HepG2 (cell line): Measurements from ENCODE around the gene GPHN. TPM values are rescaled to one million over a fixed set of nuclear protein-coding genes. Genes with fewer than 3 reads are reported as not detected.
"Not testable (repeated sequence)": the region's sequence is repeated elsewhere in the genome, so short reads cannot be mapped to it uniquely, and the experiment has no call there.

Experiments used
- ATAC-seq: fragments of 200-7000 bp; cut with Tn5 transposase; 3 replicates; pipeline ENCODE4 v1.9.1; 2020; ENCODE audit warnings: mild to moderate bottlenecking, moderate library complexity
- BruUV-seq: library from RNA; stranded (reverse); fragments of 400-500 nt; replicated peaks from 2 replicates; lab custom pipeline; 2021; lab: Mats Ljungman, UMichigan
- CTCF ChIA-PET: fragments of 300-600 bp; formaldehyde crosslinking; extraction: SDS; loops from one replicate; lab custom pipeline; 2021; ENCODE audit warnings: low total read pairs, inconsistent platforms, low intra/inter-chr PET ratio; lab: Yijun Ruan, JAX
- POLR2A ChIA-PET: fragments of 350-600 bp; sonication (Branson Sonifier 250); formaldehyde crosslinking; loops from one replicate; lab custom pipeline; 2020; ENCODE audit warnings: antibody characterized with exemption, inconsistent platforms; lab: Yijun Ruan, JAX
- DNase-seq: peaks from one replicate; pipeline ENCODE4 v3.0.0-alpha.2; 2015; ENCODE audit warnings: low spot score
- FAIRE-seq: peaks from 3 replicates; lab custom pipeline; 2011; peaks lifted over from hg19 to GRCh38; lab: Jason Lieb, UNC
- H2AFZ ChIP-seq: one replicate; pipeline ENCODE4 v1.6.1; 2011; ENCODE audit warnings: low read length, inconsistent platforms
- H3K27ac ChIP-seq: fragments of 300-600 bp; 3 replicates; pipeline ENCODE4 v1.8.0; 2011; ENCODE audit warnings: mixed run types, mild to moderate bottlenecking, mixed read lengths, low read length, inconsistent platforms; ENCODE audit not compliant: insufficient read depth; ENCODE audit errors: extremely low read length
- H3K27me3 ChIP-seq, 2 experiments: fragments of 200-600 bp in 1 of 2; 2 replicates in 1 of 2; 3 replicates in 1 of 2; pipeline versions ENCODE4 v1.6.0 to v1.8.0; 2011; ENCODE audit warnings: low read length in 2 of 2, mild to moderate bottlenecking in 2 of 2, moderate library complexity in 2 of 2, inconsistent platforms in 1 of 2; ENCODE audit not compliant: insufficient read depth in 2 of 2, control insufficient read depth in 1 of 2
- H3K36me3 ChIP-seq, 2 experiments: fragments of 200-600 bp in 1 of 2; replicated peaks in 1 of 2; 2 replicates in 1 of 2; 3 replicates in 1 of 2; pipeline versions ENCODE4 v1.5.1 to v1.8.0; 2011; ENCODE audit warnings: low read length in 2 of 2, inconsistent platforms in 1 of 2; ENCODE audit not compliant: insufficient read depth in 2 of 2, control insufficient read depth in 1 of 2
- H3K4me1 ChIP-seq: 2 replicates; pipeline ENCODE4 v1.5.1; 2012; ENCODE audit warnings: low read length, inconsistent platforms; ENCODE audit not compliant: insufficient read depth
- H3K4me2 ChIP-seq: 2 replicates; pipeline ENCODE4 v1.6.0; 2011; ENCODE audit warnings: low read depth, low read length, inconsistent platforms
- H3K4me3 ChIP-seq, 3 experiments: fragments of 200-600 bp in 1 of 3; sonication (generic), shearing (Covaris generic) in 1 of 3; replicated peaks in 1 of 3; 2 replicates each; pipeline ENCODE4 v1.5.1; 2011 to 2016; ENCODE audit warnings: low read length in 3 of 3, inconsistent platforms in 2 of 3, low read depth in 2 of 3, mild to moderate bottlenecking in 2 of 3, control low read depth in 1 of 3, mixed read lengths in 1 of 3; ENCODE audit not compliant: insufficient read depth in 1 of 3
- H3K79me2 ChIP-seq: one replicate; pipeline ENCODE4 v1.6.1; 2011; ENCODE audit warnings: low read length, inconsistent platforms; ENCODE audit not compliant: insufficient read depth
- H3K9ac ChIP-seq: 2 replicates; pipeline ENCODE4 v1.6.0; 2011; ENCODE audit warnings: mild to moderate bottlenecking, low read depth, low read length, inconsistent platforms; ENCODE audit not compliant: insufficient read depth
- H3K9me3 ChIP-seq: 2 replicates; pipeline ENCODE4 v1.5.1; 2012; ENCODE audit warnings: mild to moderate bottlenecking, low read length
- H4K20me1 ChIP-seq: 2 replicates; pipeline ENCODE4 v1.6.0; 2011; ENCODE audit warnings: inconsistent platforms, mild to moderate bottlenecking, low read length, moderate library complexity; ENCODE audit not compliant: insufficient read depth
- POGZ ChIP-seq: sonication (generic); formaldehyde crosslinking; IDR thresholded peaks from 2 replicates; pipeline ENCODE4 v1.4.0; 2020; ENCODE audit warnings: mild to moderate bottlenecking, missing genetic modification reagents
- RAD51 ChIP-seq: fragments of 450-650 bp; IDR thresholded peaks from 2 replicates; pipeline ENCODE4 v1.6.1; 2016; ENCODE audit warnings: borderline replicate concordance
- ZFP41 ChIP-seq: sonication (generic); formaldehyde crosslinking; IDR thresholded peaks from 2 replicates; pipeline ENCODE4 v1.4.0; 2020; ENCODE audit warnings: mild to moderate bottlenecking, missing genetic modification reagents, borderline replicate concordance
- WGBS: methylation state at CpG from one replicate; pipeline ENCODE4 v1.1.6; 2017; ENCODE audit warnings: low lambda C conversion rate; 5-methylcytosine and 5-hydroxymethylcytosine counted together
- in situ Hi-C: cut with HindIII; loops from 2 replicates; pipeline ENCODE4 v1.10.0; 2017; ENCODE audit warnings: low pct_unique_long_range_greater_than_20kb; ENCODE audit not compliant: extremely low pct_ligation_motif_present
- intact Hi-C: fragments of 100-400 bp; cut with micrococcal nuclease; formaldehyde crosslinking; loops from one replicate; pipeline ENCODE4 v1.10.0; 2022; ENCODE audit not compliant: unreplicated experiment
- polyA plus RNA-seq, 8 experiments: library from polyadenylated mRNA; depleted of rRNA in 3 of 8; stranded (reverse) in 7 of 8; unstranded in 1 of 8; fragments of >200 nt; fragmentation: Illumina TruSeq in 4 of 8; extraction: Trizol in 4 of 8; gene quantifications; 2 replicates each; pipeline versions ENCODE4 v1.2.1 to v1.2.3, GENCODE V29; 2011 to 2016; ENCODE audit warnings: low read depth in 4 of 8, missing spikeins in 1 of 8, mixed read lengths in 1 of 8; ENCODE audit not compliant: insufficient read depth in 1 of 8
- total RNA-seq, 5 experiments: library from RNA; depleted of rRNA; stranded (reverse); fragments of >200 nt; fragmentation: Illumina TruSeq; extraction: Trizol; gene quantifications; 2 replicates each; pipeline ENCODE4 v1.2.3, GENCODE V29; 2016; ENCODE audit warnings: low read depth in 1 of 5
- TF ChIP-seq, protein P1 (sequence below): sonication (generic); formaldehyde crosslinking; IDR thresholded peaks from 2 replicates; pipeline ENCODE4 v1.5.1; 2020; ENCODE audit warnings: mild to moderate bottlenecking, missing genetic modification reagents, moderate library complexity

The GPHN gene
- total and polyA plus RNA-seq, 2 of the 13 experiments (the other 11 are each of a cell fraction or from before 2014, with no cell fraction given): 12.7 to 19.2 TPM

DNA sequence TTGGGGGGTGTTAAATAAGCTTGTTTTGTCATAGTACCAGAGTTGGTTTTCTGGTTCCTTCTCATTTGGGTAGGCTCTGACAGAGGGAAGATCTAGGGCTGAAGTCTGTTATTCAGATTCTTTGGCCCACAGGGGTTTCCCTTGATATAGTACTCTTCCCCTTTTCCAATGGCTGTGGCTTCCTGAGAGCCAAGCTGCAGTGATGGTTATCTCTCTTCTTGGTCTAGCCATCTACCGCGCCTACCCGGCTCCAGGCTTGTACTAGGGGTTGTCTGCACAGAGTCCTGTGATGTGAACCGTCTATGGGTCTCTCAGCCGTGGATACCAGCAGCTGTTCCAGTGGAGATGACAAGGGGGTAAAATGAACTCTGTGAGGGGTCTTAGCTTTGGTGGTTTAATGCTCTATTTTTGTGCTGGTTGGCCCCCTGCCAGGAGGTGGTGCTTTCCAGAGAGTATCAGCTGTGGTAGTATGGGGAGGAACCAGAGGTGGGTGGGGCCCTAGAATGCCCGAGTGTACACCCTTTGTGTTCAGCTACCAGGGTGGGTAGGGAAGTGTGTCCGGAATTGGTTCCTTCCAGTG lies 209.7 kb downstream of the GPHN start:
- no peak for ATAC-seq
- no TSS peak for BruUV-seq
- ChIA-PET CTCF (no interaction called here), POLR2A (no interaction called here)
- no peaks in the 10 kb centered on the region for H3K27me3 ChIP-seq
- no peaks in the 10 kb centered on the region for H4K20me1 ChIP-seq
- H2AFZ ChIP-seq: no peak overlapping the region
- H3K9me3 ChIP-seq: no peaks in the 10 kb centered on the region
- no peak overlapping the region for H3K4me3 ChIP-seq
- no peak for FAIRE-seq
- no peak overlapping the region for H3K4me2 ChIP-seq
- no peaks in the 10 kb centered on the region for H3K4me1 ChIP-seq
- H3K9ac ChIP-seq: no peak overlapping the region
- intact Hi-C loops (no loop called here), in situ Hi-C loops (no loop called here)
- WGBS: 100% methylated on average over 5 of the region's 7 CpGs
- peaks cover 3% of the 10 kb centered on the region for H3K79me2 ChIP-seq
- TF ChIP-seq RAD51 (no peak), POGZ (CRISPR knock-in tag) (no peak)
- no peak for DNase-seq
- H3K27ac ChIP-seq: no peak overlapping the region
- no peaks in the 10 kb centered on the region for H3K36me3 ChIP-seq

DNA sequence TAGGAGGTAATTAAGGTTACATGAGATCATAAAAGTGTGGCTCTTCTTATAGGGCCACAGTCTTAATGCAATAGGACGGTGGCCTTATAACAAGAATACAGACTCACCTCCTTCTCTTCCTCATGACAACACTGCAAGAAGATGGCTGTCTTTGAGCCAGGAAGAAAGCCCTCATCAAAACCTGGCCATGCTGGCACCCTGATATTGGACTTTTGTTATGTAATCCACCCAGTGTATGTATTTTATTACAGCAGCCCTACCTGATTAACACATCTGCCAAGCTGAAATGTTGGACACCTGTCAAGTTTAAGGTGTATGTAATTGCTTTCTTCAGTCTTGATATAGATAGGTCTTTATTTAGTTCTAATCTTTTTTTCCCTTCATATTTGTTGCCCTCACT lies 217.0 kb downstream of the GPHN start:
- no TSS peak for BruUV-seq
- peaks cover 19% of the 10 kb centered on the region for H3K9me3 ChIP-seq
- H3K4me1 ChIP-seq: no peaks in the 10 kb centered on the region
- H2AFZ ChIP-seq: no peak overlapping the region
- POLR2A ChIA-PET: no interaction called here
- in situ Hi-C loops: no loop called here
- no peaks in the 10 kb centered on the region for H3K27me3 ChIP-seq
- CTCF ChIA-PET: no interaction called here
- H3K9ac ChIP-seq: no peak overlapping the region
- no peak overlapping the region for H3K4me2 ChIP-seq
- intact Hi-C loops: no loop called here
- TF ChIP-seq, protein P1, sequence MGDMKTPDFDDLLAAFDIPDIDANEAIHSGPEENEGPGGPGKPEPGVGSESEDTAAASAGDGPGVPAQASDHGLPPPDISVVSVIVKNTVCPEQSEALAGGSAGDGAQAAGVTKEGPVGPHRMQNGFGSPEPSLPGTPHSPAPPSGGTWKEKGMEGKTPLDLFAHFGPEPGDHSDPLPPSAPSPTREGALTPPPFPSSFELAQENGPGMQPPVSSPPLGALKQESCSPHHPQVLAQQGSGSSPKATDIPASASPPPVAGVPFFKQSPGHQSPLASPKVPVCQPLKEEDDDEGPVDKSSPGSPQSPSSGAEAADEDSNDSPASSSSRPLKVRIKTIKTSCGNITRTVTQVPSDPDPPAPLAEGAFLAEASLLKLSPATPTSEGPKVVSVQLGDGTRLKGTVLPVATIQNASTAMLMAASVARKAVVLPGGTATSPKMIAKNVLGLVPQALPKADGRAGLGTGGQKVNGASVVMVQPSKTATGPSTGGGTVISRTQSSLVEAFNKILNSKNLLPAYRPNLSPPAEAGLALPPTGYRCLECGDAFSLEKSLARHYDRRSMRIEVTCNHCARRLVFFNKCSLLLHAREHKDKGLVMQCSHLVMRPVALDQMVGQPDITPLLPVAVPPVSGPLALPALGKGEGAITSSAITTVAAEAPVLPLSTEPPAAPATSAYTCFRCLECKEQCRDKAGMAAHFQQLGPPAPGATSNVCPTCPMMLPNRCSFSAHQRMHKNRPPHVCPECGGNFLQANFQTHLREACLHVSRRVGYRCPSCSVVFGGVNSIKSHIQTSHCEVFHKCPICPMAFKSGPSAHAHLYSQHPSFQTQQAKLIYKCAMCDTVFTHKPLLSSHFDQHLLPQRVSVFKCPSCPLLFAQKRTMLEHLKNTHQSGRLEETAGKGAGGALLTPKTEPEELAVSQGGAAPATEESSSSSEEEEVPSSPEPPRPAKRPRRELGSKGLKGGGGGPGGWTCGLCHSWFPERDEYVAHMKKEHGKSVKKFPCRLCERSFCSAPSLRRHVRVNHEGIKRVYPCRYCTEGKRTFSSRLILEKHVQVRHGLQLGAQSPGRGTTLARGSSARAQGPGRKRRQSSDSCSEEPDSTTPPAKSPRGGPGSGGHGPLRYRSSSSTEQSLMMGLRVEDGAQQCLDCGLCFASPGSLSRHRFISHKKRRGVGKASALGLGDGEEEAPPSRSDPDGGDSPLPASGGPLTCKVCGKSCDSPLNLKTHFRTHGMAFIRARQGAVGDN: no peak
- no peak for TF ChIP-seq ZFP41
- DNase-seq (no peak), ATAC-seq (no peak), FAIRE-seq (no peak)
- no peak overlapping the region for H3K4me3 ChIP-seq
- 83% methylated on average over 1 of the region's 1 CpG for WGBS
- H3K27ac ChIP-seq: no peak overlapping the region
- no peaks in the 10 kb centered on the region for H3K36me3 ChIP-seq
- no peaks in the 10 kb centered on the region for H3K79me2 ChIP-seq
- no peaks in the 10 kb centered on the region for H4K20me1 ChIP-seq

DNA sequence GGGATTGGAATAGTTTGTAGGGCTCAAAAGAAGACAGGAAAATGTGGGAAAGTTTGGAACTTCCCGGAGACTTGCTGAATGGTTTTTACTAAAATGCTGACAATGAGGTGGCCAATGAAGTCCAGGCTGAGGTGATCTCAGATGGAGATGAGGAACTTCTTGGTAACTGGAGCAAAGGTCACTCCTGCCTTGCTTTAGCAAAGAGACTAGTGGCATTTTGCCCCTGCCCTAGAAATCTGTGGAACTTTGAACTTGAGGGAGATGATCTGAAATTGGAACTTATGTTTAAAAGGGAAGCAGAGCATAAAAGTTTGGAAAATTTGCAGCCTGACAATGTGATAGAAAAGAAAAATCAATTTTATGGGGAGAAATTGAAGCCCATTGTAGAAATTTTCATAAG lies 223.4 kb downstream of the GPHN start:
- H3K4me1 ChIP-seq, H3K4me3 ChIP-seq, H3K36me3 ChIP-seq, POLR2A ChIA-PET, ATAC-seq, in situ Hi-C loops, H3K79me2 ChIP-seq, CTCF ChIA-PET, H3K27me3 ChIP-seq, FAIRE-seq, BruUV-seq, H3K4me2 ChIP-seq, intact Hi-C loops, H3K9ac ChIP-seq, H2AFZ ChIP-seq, DNase-seq, H3K27ac ChIP-seq, H4K20me1 ChIP-seq: not testable (repeated sequence)
- H3K9me3 ChIP-seq: peaks cover 35% of the 10 kb centered on the region
- WGBS: 100% methylated on average over 1 of the region's 1 CpG
